Activated CD8-positive, alpha-beta memory T cell treated with anti-CD3 and anti-CD28 coated beads, Interleukin-2, amount 50 U/mL, for 4 hours (primary cell): Measurements from ENCODE around the gene ORC2.
"Not testable (repeated sequence)": the region's sequence is repeated elsewhere in the genome, so short reads cannot be mapped to it uniquely, and the experiment has no call there.

Experiments
- DNase-seq: peaks from one replicate; pipeline ENCODE4 v3.0.0-alpha.2; 2020

Gene ORC2

GRCh38 chr2:200963124-200963917 is at the start of gene ORC2:
Gene ORC2 (minus strand): TSS chr2:200963660. CDS start chr2:200958123, 5,537 bp downstream.
- peak; percentile 91 for DNase-seq

DNA sequence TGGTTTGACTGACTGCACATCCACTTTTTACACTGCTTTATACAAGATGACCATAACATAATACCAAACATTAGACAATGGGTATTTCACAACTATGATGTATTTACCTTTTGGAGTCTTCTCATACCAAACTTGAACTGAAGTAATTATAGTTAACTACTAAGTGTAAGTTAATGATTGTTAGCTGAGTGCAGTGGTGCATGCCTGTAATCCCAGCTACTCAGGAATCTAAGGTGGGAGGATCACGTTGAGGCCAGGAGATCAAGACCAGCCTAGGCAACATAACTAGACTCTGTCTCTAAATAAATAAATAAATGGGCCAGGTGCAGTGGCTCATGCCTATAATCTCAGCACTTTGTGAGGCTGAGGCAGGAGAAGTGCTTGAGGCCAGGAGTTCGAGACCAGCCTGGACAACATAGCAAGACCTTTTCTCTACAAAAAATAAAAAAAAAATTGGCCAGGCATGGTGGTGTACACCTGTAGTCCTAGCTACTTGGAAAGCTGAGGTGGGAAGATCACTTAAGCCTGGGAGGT is 44.9 kb upstream of the ORC2 start:
- DNase-seq, result no peak

GRCh38 chr2:201007584-201007998 is 44.1 kb upstream of the ORC2 start:
- DNase-seq, result no peak

DNA sequence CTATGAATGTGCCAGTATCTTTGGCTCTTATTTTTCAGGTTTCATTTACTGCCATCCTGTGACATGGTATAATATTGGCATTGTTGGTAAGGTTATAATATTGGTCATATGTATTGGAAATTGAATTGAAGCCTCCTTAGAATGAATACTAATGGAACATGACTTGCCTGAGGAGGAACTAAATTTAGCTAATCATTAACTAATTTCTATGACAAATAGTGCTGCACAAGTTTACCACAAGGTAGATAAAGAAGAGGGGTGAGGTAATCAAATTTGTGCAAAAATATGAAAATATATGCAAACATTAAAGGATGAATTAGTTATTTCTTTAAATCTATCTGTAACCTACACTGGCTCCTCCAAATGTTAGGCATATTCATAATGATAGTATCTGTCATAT is 43.2 kb upstream of the ORC2 start:
- no peak for DNase-seq

GRCh38 chr2:201004370-201004769 is 40.9 kb upstream of the ORC2 start:
- DNase-seq, result no peak

DNA sequence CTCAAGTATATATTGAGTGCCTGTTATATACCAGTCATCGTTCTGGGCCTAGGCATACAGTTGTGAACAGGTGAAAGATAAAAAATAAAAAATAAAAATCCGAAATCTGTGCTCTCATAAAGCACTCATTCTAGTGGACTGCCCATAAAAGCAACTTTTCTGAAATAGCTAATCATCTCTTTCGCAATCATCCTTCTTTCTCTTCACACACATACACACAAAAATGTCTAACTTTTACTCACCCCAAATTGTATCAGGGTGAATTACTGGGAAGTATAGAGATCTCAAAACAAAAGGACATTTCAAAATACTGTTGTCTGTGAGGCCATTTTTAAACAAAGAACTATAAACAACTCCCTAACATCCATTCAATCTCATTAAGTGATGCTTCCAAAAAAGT is 29.6 kb upstream of the ORC2 start:
- DNase-seq, result no peak

- DNase-seq, result no peak
These were observed 23.7 kb upstream of the ORC2 start for GRCh38 chr2:200987137-200987536.

GRCh38 chr2:200985799-200986198 is 22.3 kb upstream of the ORC2 start:
- DNase-seq, result no peak

DNA sequence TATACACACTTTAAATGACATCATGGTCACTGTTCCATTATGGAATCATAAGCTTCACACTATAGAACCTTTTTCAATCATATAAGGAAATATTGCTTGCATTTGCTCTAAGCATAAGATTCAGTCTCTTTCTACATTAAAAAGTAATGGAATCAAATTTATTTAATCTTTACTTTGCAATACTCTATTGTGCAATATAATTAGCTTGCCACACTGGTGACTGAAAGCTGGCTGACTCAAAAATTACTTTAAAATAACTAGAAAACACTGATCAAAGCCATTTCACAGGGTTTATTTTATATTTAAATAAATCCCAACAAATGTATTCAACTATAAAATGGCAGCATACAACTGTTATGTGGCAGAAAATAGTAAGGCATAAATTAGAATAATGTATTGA is 13.2 kb upstream of the ORC2 start:
- DNase-seq, result no peak

- DNase-seq, result no peak
These were observed 12.2 kb upstream of the ORC2 start for GRCh38 chr2:200975672-200976071.

GRCh38 chr2:200970057-200970456 is 6.6 kb upstream of the ORC2 start:
- DNase-seq, result not testable (repeated sequence)

DNA sequence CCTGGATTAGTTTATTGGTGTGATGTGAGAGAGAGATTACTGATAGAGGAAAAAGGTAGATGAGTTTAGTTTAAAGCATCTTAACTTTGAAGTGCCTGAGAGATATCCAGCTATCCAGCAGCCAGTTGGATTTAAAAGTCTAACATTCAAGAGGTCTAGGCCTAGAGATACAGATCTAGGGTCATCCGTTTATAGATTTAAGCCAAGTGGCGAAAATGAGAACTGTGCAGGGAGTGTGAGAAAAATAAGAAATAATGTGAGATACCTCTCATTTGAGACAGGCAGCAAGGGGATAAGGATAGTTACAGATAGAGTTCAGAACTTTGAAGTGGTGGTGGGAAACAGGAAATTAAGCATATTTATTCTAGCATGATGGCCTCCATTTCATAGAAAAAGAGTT is 5.3 kb upstream of the ORC2 start:
- no peak for DNase-seq

- DNase-seq, result no peak
These were observed 4.7 kb upstream of the ORC2 start for GRCh38 chr2:200968162-200968561.

GRCh38 chr2:200966770-200967169 is 3.3 kb upstream of the ORC2 start:
- no peak for DNase-seq

- no peak for DNase-seq
These were observed 1.0 kb upstream of the ORC2 start for GRCh38 chr2:200964498-200964897.

- not testable (repeated sequence) for DNase-seq
These were observed 425 bp upstream of the ORC2 start for GRCh38 chr2:200963918-200964252.

DNA sequence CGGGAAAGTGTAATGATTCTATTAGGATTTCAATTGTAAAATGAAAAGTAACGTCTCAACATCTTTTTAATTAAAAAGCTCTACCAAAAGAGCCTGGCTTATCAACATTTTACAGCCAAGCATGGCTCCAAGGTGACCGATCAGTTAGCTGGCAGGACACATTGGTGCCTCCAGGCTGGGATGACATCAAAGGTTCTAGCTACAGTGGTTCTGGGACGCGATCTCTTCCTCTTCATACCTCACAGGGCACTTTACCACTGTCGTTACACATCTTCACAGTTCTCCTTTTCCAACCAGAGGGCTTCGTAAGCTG is 693 bp downstream of the ORC2 start:
- no peak for DNase-seq

DNA sequence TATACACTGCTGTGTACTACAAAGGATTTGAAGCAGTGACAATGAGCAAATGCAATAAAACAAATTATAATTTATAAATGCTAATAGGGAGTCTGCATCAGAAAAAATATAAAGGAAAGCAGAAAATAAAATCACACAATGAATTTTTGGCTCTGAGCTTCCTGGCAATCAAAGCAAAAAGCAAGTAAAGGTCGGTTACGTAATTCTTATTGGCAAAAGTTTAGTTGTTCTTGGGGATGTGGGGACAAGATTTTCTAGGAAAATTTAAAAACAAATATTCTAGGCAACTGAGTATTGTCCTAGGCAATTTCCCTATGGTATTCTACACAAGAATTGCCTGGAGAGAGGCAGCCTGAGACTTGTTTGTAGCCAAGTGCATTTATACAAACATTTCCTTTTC is 1.8 kb downstream of the ORC2 start:
- no peak for DNase-seq

DNA sequence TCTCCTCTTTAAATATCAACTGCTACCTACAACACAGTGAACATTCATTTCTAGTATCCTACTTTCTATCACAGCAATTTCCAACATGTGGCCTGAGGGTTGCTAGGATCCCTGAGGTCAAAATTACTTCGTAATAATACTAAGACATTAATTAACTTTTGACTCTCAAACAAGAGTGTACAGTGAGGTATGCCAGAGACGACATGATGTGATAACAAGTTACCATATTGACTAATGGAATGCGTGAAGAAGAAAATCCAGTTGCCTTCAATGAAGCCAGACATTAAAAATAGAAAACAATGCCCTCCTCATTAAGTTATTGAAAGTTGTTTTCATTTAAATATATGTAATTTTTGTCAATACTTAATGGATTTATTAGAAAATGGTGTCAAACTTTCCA is 13.1 kb downstream of the ORC2 start:
- DNase-seq, result no peak

DNA sequence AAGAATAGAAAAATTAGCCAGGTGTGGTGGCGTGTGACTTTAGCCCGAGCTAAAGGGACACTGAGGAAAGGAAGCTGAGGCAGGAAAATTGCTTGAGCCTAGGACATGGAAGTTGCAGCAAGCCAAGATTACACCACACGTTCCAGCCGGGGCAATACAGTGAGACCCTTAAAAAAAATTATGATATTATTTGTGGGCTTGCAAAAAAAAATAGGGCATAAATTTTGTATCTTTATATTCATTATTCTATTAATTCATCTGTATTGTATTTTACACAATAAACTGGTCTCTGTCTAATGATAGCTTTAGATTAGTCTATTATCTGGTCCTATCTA is 18.1 kb downstream of the ORC2 start:
- no peak for DNase-seq

DNA sequence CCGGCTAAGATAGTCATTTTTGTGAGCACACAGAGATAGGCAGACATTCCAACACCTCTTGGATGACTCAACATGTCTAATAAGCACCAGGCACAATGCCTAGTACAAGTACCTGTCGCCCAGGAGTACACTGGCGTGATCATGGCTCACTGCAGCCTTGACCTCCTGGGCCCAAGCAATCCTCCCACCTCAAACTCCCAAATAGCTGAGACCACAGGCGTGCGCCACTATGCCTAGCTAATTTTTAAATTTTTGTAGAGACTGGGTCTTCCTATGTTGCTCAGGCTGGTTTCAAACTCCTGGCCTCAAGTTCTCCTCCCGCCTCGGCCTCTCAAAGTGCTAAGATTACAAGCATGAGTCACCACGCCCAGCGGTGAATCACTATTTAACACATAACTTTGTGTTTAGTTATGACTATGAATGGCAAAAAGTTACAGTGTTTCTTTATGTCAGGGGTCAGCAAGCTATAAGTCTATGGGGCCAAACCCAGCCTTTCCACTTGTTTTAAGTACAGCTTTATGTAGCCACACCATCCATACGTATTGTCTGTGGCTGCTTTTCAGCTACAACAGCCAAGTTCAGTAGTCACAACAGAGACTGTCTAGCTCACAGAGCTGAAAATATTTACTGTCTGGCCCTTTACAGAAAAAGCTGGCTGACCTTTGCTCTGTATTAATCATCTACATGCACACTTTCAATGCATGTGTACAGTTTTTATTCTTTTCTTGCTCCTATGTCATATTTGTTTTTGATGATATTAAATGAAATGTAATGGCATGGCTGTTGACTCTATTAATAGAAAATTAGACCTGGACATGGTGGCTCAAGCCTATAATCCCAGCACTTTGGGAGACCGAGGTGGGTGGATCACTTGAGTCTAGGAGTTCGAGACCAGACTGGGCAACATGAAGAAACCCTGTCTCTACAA is 18.7 kb downstream of the ORC2 start:
- DNase-seq, result peak; percentile 50

DNA sequence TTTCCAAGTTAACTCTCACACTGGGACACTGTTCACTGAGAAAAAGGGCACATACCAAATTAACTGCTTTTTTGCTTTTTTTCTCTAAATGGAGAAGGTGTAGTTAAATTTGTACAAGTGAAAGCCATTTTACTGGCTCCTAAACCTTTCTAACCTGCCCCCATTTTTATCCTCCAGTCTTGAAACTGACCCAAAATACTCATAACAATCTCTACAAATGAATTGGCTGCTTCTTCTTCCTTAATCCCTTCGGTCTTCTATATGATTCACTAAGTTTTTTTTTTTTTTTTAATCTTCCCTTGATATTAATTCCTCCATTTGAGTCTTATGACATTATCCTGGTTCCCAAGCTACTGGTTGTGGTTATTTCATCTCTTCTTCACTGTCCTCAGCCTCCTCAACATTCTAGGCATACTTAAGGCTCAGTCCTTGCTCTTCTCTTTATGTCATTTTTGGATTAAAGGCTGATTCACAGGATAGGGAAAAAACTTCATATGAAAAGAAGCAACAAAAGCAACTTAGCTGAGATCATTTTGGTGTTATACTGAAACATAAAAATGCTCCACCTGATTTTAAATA is 19.8 kb downstream of the ORC2 start:
- no peak for DNase-seq

DNA sequence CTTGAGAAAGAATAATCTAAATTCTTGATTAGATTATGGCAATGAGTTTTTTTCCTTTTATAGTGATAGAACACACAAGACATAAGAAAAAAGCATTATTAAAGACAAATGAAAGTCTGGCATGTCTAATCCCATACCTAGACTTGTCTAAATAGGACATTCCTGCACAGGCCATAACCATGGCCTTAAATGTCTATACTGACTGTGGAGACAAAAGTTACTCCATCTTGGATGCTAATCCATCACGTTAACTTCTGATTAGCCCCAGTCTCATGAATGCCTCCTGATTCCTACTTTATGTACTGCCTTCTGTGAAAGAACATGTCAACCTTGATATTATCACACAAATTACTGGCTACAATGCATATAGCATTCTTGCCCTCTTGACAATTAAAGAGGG is 23.6 kb downstream of the ORC2 start:
- DNase-seq, result no peak
